Right kidney (tissue), 9 donors: ENCODE measurements around the gene PRSS22.

Source experiments
- DNase-seq: peaks from one replicate; pipeline ENCODE4 v3.0.0-alpha.2; 2016
- long read RNA-seq, 8 donors: transcript quantifications; one replicate each; lab custom pipeline, GENCODE V29; 2026

PRSS22 gene, protein sequence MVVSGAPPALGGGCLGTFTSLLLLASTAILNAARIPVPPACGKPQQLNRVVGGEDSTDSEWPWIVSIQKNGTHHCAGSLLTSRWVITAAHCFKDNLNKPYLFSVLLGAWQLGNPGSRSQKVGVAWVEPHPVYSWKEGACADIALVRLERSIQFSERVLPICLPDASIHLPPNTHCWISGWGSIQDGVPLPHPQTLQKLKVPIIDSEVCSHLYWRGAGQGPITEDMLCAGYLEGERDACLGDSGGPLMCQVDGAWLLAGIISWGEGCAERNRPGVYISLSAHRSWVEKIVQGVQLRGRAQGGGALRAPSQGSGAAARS
- long read RNA-seq, donor 1, partial matches to known transcripts, result 0 of 3 reads
- long read RNA-seq, donor 1, other reads (novel, unspliced or antisense), result 0 of 3 reads
- long read RNA-seq, donor 2, result 0 reads
- long read RNA-seq, donor 3, result 0 reads
- long read RNA-seq, donor 4, partial matches to known transcripts, result 0 of 2 reads
- long read RNA-seq, donor 4, other reads (novel, unspliced or antisense), result 0 of 2 reads
- long read RNA-seq, donor 5, partial matches to known transcripts, result 0 of 1 reads
- long read RNA-seq, donor 5, other reads (novel, unspliced or antisense), result 0 of 1 reads
- long read RNA-seq, donor 6, partial matches to known transcripts, result 0 of 1 reads
- long read RNA-seq, donor 6, other reads (novel, unspliced or antisense), result 0 of 1 reads
- long read RNA-seq, donor 7, result 0 reads
- long read RNA-seq, donor 8, partial matches to known transcripts, result 0 of 2 reads
- long read RNA-seq, donor 8, other reads (novel, unspliced or antisense), result 0 of 2 reads

DNA sequence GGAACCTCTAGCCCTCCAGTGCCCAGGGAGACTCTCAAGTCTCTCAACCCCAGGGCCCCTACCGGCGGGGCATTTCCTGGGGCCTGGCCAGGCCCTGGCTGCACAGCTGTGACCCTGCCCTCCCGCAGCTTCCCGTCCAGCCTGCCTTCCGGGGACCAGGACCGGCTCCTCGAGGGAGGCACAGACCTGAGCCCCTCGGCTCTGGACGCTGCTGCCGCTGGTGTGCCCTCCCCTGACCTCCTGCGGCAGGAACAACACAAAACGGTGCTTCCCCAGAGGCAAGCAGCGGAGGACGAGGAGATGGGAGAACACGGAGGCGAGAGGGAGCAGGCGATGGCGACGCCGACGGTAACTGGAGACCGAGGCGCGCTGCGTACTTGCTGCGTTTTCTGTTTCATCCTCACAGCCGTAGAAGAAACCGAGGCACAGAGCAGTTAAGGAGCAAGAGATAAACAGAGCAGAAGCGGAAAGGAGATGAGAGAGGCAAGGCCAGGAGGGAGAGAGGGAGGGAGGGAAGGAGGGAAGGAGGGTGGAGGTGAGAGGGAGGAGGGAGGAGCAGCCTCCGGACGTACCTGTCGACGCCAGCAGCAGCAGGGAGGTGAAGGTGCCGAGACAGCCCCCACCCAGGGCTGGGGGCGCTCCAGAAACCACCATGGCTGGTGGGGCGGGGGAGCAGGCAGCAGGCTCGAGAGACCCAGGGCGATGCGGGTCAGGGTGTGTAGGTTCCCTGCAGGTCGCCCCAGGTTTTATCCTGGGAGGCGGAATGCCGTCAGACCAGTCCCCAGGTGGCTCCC lies at the start of gene PRSS22:
TSS of gene PRSS22 (minus strand) at position 720 of the 794 bp plus-strand sequence. CDS start at position 654, 66 bp downstream.
- peak; percentile 46 for DNase-seq

GRCh38 chr16:2907084-2907753 lies 49.2 kb upstream of the PRSS22 start:
- DNase-seq, result peak; percentile 41

DNA sequence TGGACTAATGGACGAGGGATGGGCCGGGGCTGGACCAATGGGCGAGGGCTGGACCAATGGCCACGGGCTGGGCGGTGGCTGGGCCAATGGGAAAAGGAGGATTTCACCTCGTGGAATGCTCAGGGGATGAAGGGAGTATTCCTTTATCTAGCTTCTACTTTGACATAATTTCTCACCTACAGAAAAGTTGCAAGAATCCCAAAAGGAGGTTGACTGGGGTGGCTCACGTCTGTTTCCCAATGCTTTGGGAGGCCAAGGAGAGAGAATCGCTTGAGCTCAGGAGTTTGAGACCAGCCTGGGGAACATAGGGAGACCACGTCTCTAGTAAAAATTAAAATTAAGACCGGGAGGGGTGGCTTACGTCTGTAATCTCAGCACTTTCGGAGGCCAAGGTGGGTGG lies 48.0 kb upstream of the PRSS22 start:
- DNase-seq, result peak; percentile 70

GRCh38 chr16:2905241-2905987 lies 47.4 kb upstream of the PRSS22 start:
- no peak for DNase-seq

DNA sequence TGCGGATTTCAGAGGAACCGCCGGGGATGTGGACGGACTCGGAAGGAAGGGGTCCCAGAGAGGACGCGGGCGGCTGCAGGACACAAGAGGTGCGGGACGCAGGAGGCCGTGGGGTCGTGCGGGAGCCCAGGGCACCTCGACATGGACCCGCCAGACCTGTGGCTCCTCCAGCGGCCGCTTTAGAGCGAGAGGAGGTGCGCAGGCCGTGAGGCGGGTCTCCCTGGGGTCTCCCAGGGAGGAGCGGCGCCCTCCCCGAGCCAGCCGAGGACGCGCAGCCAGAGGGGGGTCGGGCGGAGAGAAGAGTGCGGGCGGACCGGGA lies 46.9 kb upstream of the PRSS22 start:
- peak; percentile 95 for DNase-seq

DNA sequence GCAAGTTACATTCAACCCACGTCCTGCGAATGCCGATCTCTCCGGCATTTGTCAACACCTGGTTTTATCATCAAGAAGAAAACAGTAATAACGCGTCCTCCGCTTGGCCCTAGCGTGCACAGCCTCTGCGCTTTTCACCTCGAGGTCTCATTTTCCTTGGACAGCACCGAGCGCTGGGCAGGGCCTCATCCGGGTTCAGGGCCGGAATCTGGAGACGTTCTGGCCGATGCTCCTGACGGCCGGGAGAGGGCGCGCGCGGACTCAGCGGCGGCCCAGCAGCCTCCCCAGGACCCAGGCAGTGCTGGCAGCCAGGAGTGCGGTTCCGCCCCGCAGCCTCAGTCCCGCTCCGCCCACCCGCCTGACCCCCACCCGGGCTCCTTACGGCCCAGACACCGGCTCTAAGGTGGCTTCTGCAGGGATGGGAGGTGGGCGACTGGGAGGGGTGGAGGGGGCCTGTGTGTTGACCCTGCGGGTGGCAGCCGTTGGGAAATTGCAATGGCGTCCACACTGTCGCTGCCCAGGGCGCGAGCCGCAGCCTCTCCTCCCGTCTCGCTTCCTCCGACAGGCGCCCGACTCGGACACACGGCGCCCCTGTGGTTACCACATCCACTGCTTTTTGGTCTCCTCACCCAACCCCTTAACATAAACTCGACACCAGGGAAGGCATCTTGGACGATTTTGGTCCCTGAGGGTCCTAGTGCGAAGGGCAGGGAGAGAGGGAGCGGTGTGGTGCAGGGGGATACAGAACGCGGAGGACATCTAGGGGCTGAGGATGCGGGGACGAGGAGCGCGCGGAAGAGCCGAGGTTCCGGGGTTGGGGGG lies 46.3 kb upstream of the PRSS22 start:
- DNase-seq, result peak; percentile 85

- no peak for DNase-seq
Measured at GRCh38 chr16:2902337-2903130, 44.6 kb upstream of the PRSS22 start.

DNA sequence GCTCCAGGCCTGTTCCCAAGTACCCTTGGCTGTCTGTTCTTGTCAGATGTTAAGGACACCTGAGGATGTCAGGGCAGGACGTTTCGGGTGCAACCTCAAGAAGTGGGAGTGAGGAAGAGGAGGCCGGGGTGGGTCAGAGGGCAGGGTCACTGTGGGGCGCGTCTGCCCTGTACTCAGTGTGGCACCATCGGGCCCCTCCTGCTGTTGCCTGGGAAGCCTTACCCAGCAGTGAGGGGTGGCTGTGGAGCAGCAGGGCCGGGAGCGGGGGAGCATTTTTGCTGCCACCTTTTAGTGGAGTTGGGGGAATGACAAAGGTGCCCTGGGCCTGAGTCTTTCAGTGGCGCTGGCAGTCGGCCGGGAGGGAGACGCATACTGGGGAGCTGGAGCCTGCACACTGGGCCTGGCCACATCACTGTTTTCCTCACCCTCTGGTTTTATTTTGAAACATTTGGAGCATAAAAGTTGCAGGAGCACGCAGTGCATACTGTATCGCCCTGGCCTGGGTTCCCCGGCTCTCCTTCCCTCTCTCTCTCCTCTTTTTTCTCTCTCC lies 42.6 kb upstream of the PRSS22 start:
- DNase-seq, result no peak

DNA sequence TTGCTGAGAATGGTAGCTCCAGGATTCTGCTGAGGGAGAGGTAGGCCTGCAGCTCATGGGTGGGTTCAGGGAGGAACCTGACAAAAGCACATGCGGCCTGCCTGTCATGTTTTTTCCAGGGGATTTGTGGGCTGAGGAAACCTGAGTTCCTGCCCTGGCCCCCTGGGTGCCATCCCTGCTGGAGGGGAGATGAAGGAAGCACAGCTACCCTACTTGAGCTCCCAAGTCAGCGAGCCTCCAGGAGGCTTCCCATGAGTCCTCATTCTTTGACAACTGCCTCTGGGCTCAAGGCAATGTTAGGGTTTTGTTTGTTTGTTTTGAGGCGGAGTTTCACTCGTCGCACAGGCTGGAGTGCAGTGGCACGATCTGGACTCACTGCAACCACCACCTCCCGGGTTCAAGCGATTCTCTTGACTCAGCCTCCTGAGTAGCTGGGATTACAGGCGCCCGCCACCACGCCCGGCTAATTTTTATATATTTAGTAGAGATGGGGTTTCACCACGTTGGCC lies 41.6 kb upstream of the PRSS22 start:
- DNase-seq, result no peak

- DNase-seq, result no peak
Measured at GRCh38 chr16:2898831-2899563, 41.0 kb upstream of the PRSS22 start.

GRCh38 chr16:2897110-2897509 lies 39.1 kb upstream of the PRSS22 start:
- no peak for DNase-seq

GRCh38 chr16:2896480-2897010 lies 38.6 kb upstream of the PRSS22 start:
- no peak for DNase-seq

DNA sequence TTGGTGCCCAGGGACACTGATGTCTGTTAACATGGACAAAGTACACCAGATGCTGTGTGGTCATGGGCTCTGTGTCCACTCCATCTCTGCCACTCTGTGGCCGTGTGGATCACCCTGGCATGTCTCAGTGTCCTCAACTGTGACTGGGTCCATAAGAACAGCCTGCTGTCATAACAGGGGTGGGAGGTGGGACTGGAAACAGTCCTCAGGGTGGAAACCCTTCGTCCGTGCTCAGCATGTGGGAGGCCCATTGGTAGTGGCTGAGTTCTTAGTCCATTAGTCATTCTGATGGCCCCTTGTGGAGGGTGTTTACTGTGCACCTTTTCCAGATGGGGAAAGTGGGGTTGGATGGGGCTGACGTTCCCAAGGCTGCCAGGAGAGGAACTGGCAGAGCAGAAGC lies 37.8 kb upstream of the PRSS22 start:
- DNase-seq, result no peak

GRCh38 chr16:2894231-2894630 lies 36.3 kb upstream of the PRSS22 start:
- no peak for DNase-seq

- DNase-seq, result no peak
Measured at GRCh38 chr16:2884041-2884451, 26.1 kb upstream of the PRSS22 start.

DNA sequence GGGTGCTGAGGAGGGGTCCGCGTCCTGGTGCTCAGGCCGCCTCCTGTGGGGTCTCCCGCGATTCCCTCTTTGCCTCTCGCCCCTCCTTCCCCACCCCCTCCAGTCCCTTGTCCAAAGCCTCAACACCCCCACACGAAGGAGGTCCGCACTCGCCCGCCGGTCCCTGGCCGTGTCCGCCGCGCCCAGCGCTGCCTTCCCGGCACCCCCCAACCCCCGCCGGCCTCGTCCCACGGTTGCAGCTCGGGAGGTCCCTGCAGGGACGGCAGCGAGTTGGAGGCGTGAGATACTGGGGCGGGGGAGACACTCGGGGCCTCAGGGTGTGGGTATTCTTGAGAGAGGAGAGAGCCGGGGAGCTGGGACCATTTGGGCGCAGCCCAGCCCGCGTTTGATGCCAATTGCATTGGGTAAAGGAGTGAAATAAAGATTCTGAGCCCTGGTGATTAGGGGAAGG lies 25.5 kb upstream of the PRSS22 start:
- DNase-seq, result no peak

DNA sequence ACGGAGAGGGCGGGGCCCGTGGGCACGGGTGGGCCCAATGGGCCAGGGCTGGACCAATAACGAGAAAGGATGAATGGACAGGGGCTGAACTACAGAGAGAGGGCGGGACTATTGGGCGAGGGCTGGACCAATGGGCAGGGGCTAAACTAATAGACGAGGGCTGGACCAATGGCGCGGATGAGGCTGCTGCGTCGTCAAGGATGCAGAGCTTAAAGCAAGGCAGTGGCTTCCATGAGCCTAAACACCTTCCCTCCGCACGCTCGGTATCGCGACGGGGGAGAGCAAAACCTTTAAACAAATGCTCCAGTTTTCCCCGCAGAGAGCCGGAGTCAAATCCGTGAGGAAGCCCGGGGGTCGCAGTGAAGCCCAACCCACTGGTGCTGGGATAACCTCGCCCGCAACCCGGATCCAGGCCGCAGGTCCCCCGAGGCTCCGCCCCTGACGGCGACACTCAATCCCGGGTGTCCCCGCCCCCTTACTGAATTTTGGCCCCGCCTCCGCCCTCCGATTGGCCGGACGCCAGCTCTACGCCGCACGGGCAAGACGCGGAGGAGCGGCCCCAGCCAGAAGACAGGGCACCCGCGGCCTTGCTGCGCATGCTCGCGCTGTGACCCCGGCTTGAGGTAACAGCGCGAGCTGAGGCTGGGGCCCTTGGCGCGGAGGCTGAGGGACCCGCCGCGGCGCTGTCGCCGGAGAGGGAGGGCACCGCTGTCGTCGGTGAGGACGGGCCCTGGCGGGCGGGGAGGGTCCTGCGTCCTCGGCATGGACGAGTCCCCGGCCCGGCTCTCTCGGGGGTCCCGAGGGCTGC lies 24.9 kb upstream of the PRSS22 start, which contains the start of gene FLYWCH2:
TSS of gene FLYWCH2 (plus strand) at position 566 of the 808 bp plus-strand sequence. CDS start 13,235 bp downstream, outside the sequence.
- peak; percentile 100 for DNase-seq
